ENCODE results near the gene RHOB.
A peak's percentile ranks its signal among the peaks of the same experiment; 100 is the strongest.
"Not testable (repeated sequence)": the region's sequence is repeated elsewhere in the genome, so short reads cannot be mapped to it uniquely, and the experiment has no call there.

The RHOB gene

GRCh38 chr2:20423359-20423758, 23.5 kb upstream of the RHOB start:
- no peak for DNase-seq

- no peak for DNase-seq
These were observed 23.0 kb upstream of the RHOB start for GRCh38 chr2:20423847-20424246.

- DNase-seq, result no peak
These were observed 22.3 kb upstream of the RHOB start for GRCh38 chr2:20424300-20425290.

GRCh38 chr2:20425371-20425881, 21.4 kb upstream of the RHOB start:
- no peak for DNase-seq

GRCh38 chr2:20425884-20426283, 21.0 kb upstream of the RHOB start:
- DNase-seq, result no peak

GRCh38 chr2:20427931-20428526, 18.8 kb upstream of the RHOB start:
- no peak for DNase-seq

- no peak for DNase-seq
These were observed 18.0 kb upstream of the RHOB start for GRCh38 chr2:20428717-20429490.

GRCh38 chr2:20429528-20429927, 17.3 kb upstream of the RHOB start:
- no peak for DNase-seq

GRCh38 chr2:20430035-20430434, 16.8 kb upstream of the RHOB start:
- DNase-seq, result no peak

- peak; percentile 41 for DNase-seq
These were observed 16.2 kb upstream of the RHOB start for GRCh38 chr2:20430461-20431300.

GRCh38 chr2:20431301-20431698, 15.6 kb upstream of the RHOB start:
- DNase-seq, result no peak

GRCh38 chr2:20431772-20432171, 15.1 kb upstream of the RHOB start:
- no peak for DNase-seq

GRCh38 chr2:20432714-20433113, 14.2 kb upstream of the RHOB start:
- no peak for DNase-seq

GRCh38 chr2:20433249-20433648, 13.6 kb upstream of the RHOB start:
- DNase-seq, result no peak

- DNase-seq, result no peak
These were observed 12.8 kb upstream of the RHOB start for GRCh38 chr2:20433946-20434553.

- no peak for DNase-seq
These were observed 12.1 kb upstream of the RHOB start for GRCh38 chr2:20434588-20435294.

GRCh38 chr2:20435456-20435855, 11.4 kb upstream of the RHOB start:
- not testable (repeated sequence) for DNase-seq

GRCh38 chr2:20436716-20437470, 10.0 kb upstream of the RHOB start:
- DNase-seq, result no peak

GRCh38 chr2:20438334-20439192, 8.3 kb upstream of the RHOB start:
- DNase-seq, result no peak

GRCh38 chr2:20439193-20439475, 7.7 kb upstream of the RHOB start:
- no peak for DNase-seq
